GM06990 (cell line): ENCODE data around the gene GRID1.

ENCODE experiments used
- DNase-seq: peaks from one replicate; pipeline ENCODE4 v3.0.0-alpha.2; 2011; ENCODE audit not compliant: insufficient read length; ENCODE audit errors: extremely low read depth
- H3K27me3 ChIP-seq: replicated peaks from 2 replicates; pipeline ENCODE4 v1.6.0; 2011; ENCODE audit warnings: low read length; ENCODE audit not compliant: control insufficient read depth, insufficient read depth
- H3K36me3 ChIP-seq: 2 replicates; pipeline ENCODE4 v1.5.1; 2011; ENCODE audit warnings: low read length; ENCODE audit not compliant: control insufficient read depth, insufficient read depth
- H3K4me3 ChIP-seq: replicated peaks from 2 replicates; pipeline ENCODE4 v1.5.1; 2011; ENCODE audit warnings: low read depth, mild to moderate bottlenecking, control low read depth, low read length
- TF ChIP-seq, protein P1 (sequence below): IDR thresholded peaks from 2 replicates; pipeline ENCODE4 v1.5.1; 2011; ENCODE audit warnings: low read length, control low read depth, mild to moderate bottlenecking, inconsistent platforms; ENCODE audit not compliant: insufficient read depth, poor library complexity, severe bottlenecking

Gene GRID1

DNA sequence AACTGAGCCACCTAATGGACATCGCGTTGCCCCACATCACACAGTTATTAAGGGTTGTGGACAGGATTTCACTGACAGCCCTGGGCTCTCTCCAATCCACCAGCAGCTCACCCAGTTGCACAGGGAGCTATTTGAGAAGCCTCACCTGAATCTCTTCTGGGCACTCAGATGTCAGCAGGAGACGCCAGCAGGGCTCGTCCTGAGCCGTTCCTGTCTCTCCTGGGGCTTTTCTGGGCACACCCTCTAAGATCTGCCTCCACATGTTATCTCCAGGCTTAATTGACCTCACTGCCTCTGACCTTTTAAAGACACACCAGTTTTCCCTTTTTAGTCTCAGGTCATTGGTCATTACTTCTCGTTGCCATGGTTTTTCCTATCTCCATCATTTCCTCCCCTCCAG, 63.0 kb downstream of the GRID1 start:
- no peak overlapping the region for H3K4me3 ChIP-seq
- no peak for DNase-seq
- no peaks in the 10 kb centered on the region for H3K36me3 ChIP-seq
- TF ChIP-seq, protein P1, sequence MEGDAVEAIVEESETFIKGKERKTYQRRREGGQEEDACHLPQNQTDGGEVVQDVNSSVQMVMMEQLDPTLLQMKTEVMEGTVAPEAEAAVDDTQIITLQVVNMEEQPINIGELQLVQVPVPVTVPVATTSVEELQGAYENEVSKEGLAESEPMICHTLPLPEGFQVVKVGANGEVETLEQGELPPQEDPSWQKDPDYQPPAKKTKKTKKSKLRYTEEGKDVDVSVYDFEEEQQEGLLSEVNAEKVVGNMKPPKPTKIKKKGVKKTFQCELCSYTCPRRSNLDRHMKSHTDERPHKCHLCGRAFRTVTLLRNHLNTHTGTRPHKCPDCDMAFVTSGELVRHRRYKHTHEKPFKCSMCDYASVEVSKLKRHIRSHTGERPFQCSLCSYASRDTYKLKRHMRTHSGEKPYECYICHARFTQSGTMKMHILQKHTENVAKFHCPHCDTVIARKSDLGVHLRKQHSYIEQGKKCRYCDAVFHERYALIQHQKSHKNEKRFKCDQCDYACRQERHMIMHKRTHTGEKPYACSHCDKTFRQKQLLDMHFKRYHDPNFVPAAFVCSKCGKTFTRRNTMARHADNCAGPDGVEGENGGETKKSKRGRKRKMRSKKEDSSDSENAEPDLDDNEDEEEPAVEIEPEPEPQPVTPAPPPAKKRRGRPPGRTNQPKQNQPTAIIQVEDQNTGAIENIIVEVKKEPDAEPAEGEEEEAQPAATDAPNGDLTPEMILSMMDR = no peak
- H3K27me3 ChIP-seq = no peaks in the 10 kb centered on the region

GRCh38 chr10:86301971-86302370, 64.6 kb downstream of the GRID1 start:
- H3K36me3 ChIP-seq = no peaks in the 10 kb centered on the region
- TF ChIP-seq, protein P1 = no peak
- DNase-seq = no peak
- H3K27me3 ChIP-seq = no peaks in the 10 kb centered on the region
- H3K4me3 ChIP-seq = no peak overlapping the region

GRCh38 chr10:86300931-86301830, 65.4 kb downstream of the GRID1 start:
- Histone ChIP-seq H3K4me3 (no peak overlapping the region), H3K36me3 (no peaks in the 10 kb centered on the region), H3K27me3 (no peaks in the 10 kb centered on the region)
- TF ChIP-seq, protein P1 = no peak
- no peak for DNase-seq

- no peak overlapping the region for H3K4me3 ChIP-seq
- H3K27me3 ChIP-seq = no peaks in the 10 kb centered on the region
- TF ChIP-seq, protein P1 = no peak
- no peak for DNase-seq
- H3K36me3 ChIP-seq = no peaks in the 10 kb centered on the region
These were observed 66.1 kb downstream of the GRID1 start for GRCh38 chr10:86300399-86300925.

GRCh38 chr10:86299562-86299961, 67.0 kb downstream of the GRID1 start:
- Histone ChIP-seq H3K36me3 (no peaks in the 10 kb centered on the region), H3K27me3 (no peaks in the 10 kb centered on the region; the same call in 1 of the 2 replicates), H3K4me3 (no peak overlapping the region)
- TF ChIP-seq, protein P1 = no peak
- DNase-seq = no peak
